Endometrial microvascular endothelial cells (primary cell): ENCODE results near the gene GPI. TPM values are rescaled to one million over a fixed set of nuclear protein-coding genes. Genes with fewer than 3 reads are reported as not detected.
"Not testable (repeated sequence)": the region's sequence is repeated elsewhere in the genome, so short reads cannot be mapped to it uniquely, and the experiment has no call there.

ENCODE experiments used
- in situ Hi-C: cut with HindIII; loops from 2 replicates; pipeline ENCODE4 v1.10.0; 2017; ENCODE audit warnings: low sequenced_read_pairs, low pct_unique_long_range_greater_than_20kb; ENCODE audit errors: inconsistent ontology term
- total RNA-seq: library from RNA; depleted of rRNA; stranded (reverse); fragments of >200 nt; gene quantifications from one replicate; pipeline ENCODE4 v1.2.3, GENCODE V29; 2015; ENCODE audit errors: inconsistent ontology term

Gene GPI
- total RNA-seq, 1 donor from 2014 or later, result 450 TPM

GRCh38 chr19:34364462-34364829 is 550 bp upstream of the GPI start:
- in situ Hi-C loops, result no loop called here

GRCh38 chr19:34365463-34366401 is 736 bp downstream of the GPI start:
- in situ Hi-C loops, result no loop called here

GRCh38 chr19:34366738-34367623 is 2.0 kb downstream of the GPI start:
- in situ Hi-C loops, result no loop called here

GRCh38 chr19:34367624-34367957 is 2.6 kb downstream of the GPI start:
- in situ Hi-C loops, result no loop called here

- in situ Hi-C loops, result no loop called here
These were observed 3.3 kb downstream of the GPI start for GRCh38 chr19:34368338-34368737.

- in situ Hi-C loops, result not testable (repeated sequence)
These were observed 4.2 kb downstream of the GPI start for GRCh38 chr19:34369166-34369565.

- in situ Hi-C loops, result no loop called here
These were observed 5.1 kb downstream of the GPI start for GRCh38 chr19:34370117-34370516.

GRCh38 chr19:34370983-34371382 is 6.0 kb downstream of the GPI start:
- in situ Hi-C loops, result no loop called here

- in situ Hi-C loops, result no loop called here
These were observed 8.7 kb downstream of the GPI start for GRCh38 chr19:34373601-34374288.

GRCh38 chr19:34375598-34375997 is 10.6 kb downstream of the GPI start:
- in situ Hi-C loops, result no loop called here

GRCh38 chr19:34380639-34381241 is 15.7 kb downstream of the GPI start:
- in situ Hi-C loops, result no loop called here

GRCh38 chr19:34381399-34382251 is 16.6 kb downstream of the GPI start:
- in situ Hi-C loops, result no loop called here

- in situ Hi-C loops, result no loop called here
These were observed 17.5 kb downstream of the GPI start for GRCh38 chr19:34382471-34382870.

- in situ Hi-C loops, result no loop called here
These were observed 18.6 kb downstream of the GPI start for GRCh38 chr19:34383599-34383998.

- in situ Hi-C loops, result no loop called here
These were observed 21.8 kb downstream of the GPI start for GRCh38 chr19:34386645-34387445.

GRCh38 chr19:34387446-34387810 is 22.4 kb downstream of the GPI start:
- in situ Hi-C loops, result no loop called here

GRCh38 chr19:34388745-34389144 is 23.7 kb downstream of the GPI start:
- in situ Hi-C loops, result not testable (repeated sequence)
